GM06990 (cell line): ENCODE results near the gene AMN.

Experiments
- DNase-seq: peaks from one replicate; pipeline ENCODE4 v3.0.0-alpha.2; 2011; ENCODE audit not compliant: insufficient read length; ENCODE audit errors: extremely low read depth
- H3K27me3 ChIP-seq: replicated peaks from 2 replicates; pipeline ENCODE4 v1.6.0; 2011; ENCODE audit warnings: low read length; ENCODE audit not compliant: control insufficient read depth, insufficient read depth
- H3K36me3 ChIP-seq: 2 replicates; pipeline ENCODE4 v1.5.1; 2011; ENCODE audit warnings: low read length; ENCODE audit not compliant: control insufficient read depth, insufficient read depth
- H3K4me3 ChIP-seq: replicated peaks from 2 replicates; pipeline ENCODE4 v1.5.1; 2011; ENCODE audit warnings: low read depth, mild to moderate bottlenecking, control low read depth, low read length
- CTCF ChIP-seq: IDR thresholded peaks from 2 replicates; pipeline ENCODE4 v1.5.1; 2011; ENCODE audit warnings: low read length, control low read depth, mild to moderate bottlenecking, inconsistent platforms; ENCODE audit not compliant: insufficient read depth, poor library complexity, severe bottlenecking

AMN gene

GRCh38 chr14:102971836-102972606 lies 49.6 kb downstream of the AMN start:
- no peak for TF ChIP-seq CTCF
- H3K36me3 ChIP-seq = peaks cover 7% of the 10 kb centered on the region
- no peaks in the 10 kb centered on the region for H3K27me3 ChIP-seq
- H3K4me3 ChIP-seq = no peak overlapping the region
- no peak for DNase-seq

DNA sequence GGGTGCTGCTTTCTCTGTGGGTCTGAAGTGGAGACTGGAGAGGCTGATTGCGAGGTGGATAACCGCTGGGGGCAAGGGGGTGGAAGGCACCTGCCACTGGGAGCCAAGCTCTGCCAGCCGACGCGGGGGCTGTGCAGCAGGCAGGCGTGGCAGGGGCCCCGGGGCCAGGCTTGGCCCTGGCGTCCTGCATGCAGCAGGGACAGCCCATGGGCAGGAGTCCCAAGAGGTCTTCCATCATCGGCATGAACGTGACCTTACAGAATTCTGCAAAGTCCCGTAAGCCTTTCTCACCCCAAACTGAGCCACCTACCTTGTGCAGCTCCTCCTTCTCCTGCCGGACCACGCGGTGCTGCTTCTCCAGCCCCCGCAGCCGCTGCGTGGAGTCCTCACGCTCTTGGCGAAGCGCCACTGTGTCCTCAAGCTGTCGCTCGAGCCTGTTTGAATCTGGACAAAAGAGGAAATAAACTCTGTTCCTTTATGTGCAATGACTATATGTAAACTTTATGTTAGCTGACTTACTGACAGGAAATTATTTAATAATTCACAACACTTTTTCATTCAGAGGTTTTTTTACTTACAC lies 51.3 kb downstream of the AMN start:
- Histone ChIP-seq H3K4me3 (no peak overlapping the region), H3K36me3 (peaks cover 5% of the 10 kb centered on the region), H3K27me3 (no peaks in the 10 kb centered on the region)
- no peak for TF ChIP-seq CTCF
- DNase-seq = no peak

DNA sequence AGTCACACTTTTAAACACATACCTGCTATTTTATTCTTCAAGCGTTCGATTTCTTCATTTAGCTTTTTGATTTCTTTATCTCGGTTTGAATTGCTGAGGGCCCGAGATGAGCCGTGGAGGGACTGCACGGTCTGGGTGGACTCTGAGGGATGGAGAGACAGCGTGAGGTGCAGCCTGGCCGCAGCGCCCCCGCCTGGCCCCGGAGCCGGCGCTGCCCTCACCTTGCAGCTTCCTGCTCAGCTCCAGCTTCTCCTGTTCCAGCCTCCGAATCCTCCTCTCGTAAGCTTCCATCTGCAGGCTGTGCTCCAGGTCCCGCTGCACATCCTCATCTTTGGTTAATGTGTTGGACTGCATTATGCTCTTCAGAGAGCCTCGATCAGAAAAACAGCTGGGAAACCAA lies 53.2 kb downstream of the AMN start:
- no peaks in the 10 kb centered on the region for H3K27me3 ChIP-seq
- peaks cover 5% of the 10 kb centered on the region for H3K36me3 ChIP-seq
- H3K4me3 ChIP-seq = no peak overlapping the region
- peak; percentile 18 for TF ChIP-seq CTCF
- DNase-seq = no peak

DNA sequence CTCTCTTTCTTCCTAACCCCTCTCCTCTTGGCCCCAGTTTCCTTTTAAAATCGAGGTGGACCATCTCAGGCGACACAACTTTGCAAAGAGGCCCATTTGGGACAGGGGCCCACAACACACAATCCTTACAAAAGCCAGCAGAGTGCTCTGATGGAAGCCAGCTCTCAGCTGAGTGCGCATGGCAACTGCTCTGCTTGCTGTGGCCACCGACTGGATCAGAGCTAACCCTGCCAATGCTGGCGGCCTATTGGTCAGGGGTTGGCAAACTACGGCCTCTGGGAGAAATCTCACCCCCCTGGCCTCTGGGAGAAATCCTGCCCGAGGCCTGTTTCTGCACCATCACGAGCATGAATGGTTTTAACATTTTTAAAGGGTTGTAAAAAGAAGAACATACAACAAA lies 55.0 kb downstream of the AMN start:
- DNase-seq = no peak
- H3K36me3 ChIP-seq = peaks cover 5% of the 10 kb centered on the region
- H3K4me3 ChIP-seq = no peak overlapping the region
- no peak for TF ChIP-seq CTCF
- no peaks in the 10 kb centered on the region for H3K27me3 ChIP-seq

- Histone ChIP-seq H3K36me3 (peaks cover 2% of the 10 kb centered on the region; the same call in 1 of the 2 replicates), H3K27me3 (no peaks in the 10 kb centered on the region), H3K4me3 (no peak overlapping the region)
- no peak for DNase-seq
- TF ChIP-seq CTCF = no peak
Observed at GRCh38 chr14:102979406-102979805, 56.9 kb downstream of the AMN start.

GRCh38 chr14:102980409-102980810 lies 57.9 kb downstream of the AMN start:
- Histone ChIP-seq H3K36me3 (peaks cover 2% of the 10 kb centered on the region), H3K4me3 (no peak overlapping the region), H3K27me3 (no peaks in the 10 kb centered on the region)
- no peak for DNase-seq
- TF ChIP-seq CTCF = no peak
